GM18873 (cell line): Measurements from ENCODE around the gene ADAMTSL2.

Experiments used
- ATAC-seq: cut with Tn5 transposase; IDR thresholded peaks from one replicate; pipeline ENCODE4 v1.9.1; 2021; ENCODE audit warnings: mild to moderate bottlenecking, moderate library complexity, moderate number of reproducible peaks; ENCODE audit not compliant: unreplicated experiment, low FRiP score

ADAMTSL2 gene

GRCh38 chr9:133584167-133584558 is 49.7 kb downstream of the ADAMTSL2 start:
- ATAC-seq, result no peak

- no peak for ATAC-seq
These were observed 50.3 kb downstream of the ADAMTSL2 start for GRCh38 chr9:133584559-133585476.

GRCh38 chr9:133585481-133586351 is 51.2 kb downstream of the ADAMTSL2 start:
- no peak for ATAC-seq

GRCh38 chr9:133587051-133587450 is 52.5 kb downstream of the ADAMTSL2 start:
- no peak for ATAC-seq

- no peak for ATAC-seq
These were observed 53.0 kb downstream of the ADAMTSL2 start for GRCh38 chr9:133587466-133587865.

GRCh38 chr9:133589454-133590227 is 55.1 kb downstream of the ADAMTSL2 start:
- ATAC-seq, result no peak

- ATAC-seq, result no peak
These were observed 55.8 kb downstream of the ADAMTSL2 start for GRCh38 chr9:133590231-133590855.

- ATAC-seq, result no peak
These were observed 56.8 kb downstream of the ADAMTSL2 start for GRCh38 chr9:133591116-133591910.

- no peak for ATAC-seq
These were observed 57.5 kb downstream of the ADAMTSL2 start for GRCh38 chr9:133591985-133592384.

- ATAC-seq, result no peak
These were observed 58.4 kb downstream of the ADAMTSL2 start for GRCh38 chr9:133592731-133593409.

GRCh38 chr9:133593587-133594253 is 59.2 kb downstream of the ADAMTSL2 start:
- ATAC-seq, result no peak

- no peak for ATAC-seq
These were observed 59.8 kb downstream of the ADAMTSL2 start for GRCh38 chr9:133594310-133594709.

- no peak for ATAC-seq
These were observed 61.4 kb downstream of the ADAMTSL2 start for GRCh38 chr9:133595910-133596309.

GRCh38 chr9:133597316-133597957 is 62.9 kb downstream of the ADAMTSL2 start:
- ATAC-seq, result no peak

- ATAC-seq, result no peak
These were observed 64.5 kb downstream of the ADAMTSL2 start for GRCh38 chr9:133598978-133599377.

- ATAC-seq, result no peak
These were observed 65.1 kb downstream of the ADAMTSL2 start for GRCh38 chr9:133599470-133600173.

- ATAC-seq, result no peak
These were observed 66.2 kb downstream of the ADAMTSL2 start for GRCh38 chr9:133600739-133601138.
